ENCODE measurements around the gene MXD1. TPM values are rescaled to one million over a fixed set of nuclear protein-coding genes. Genes with fewer than 3 reads are reported as not detected.

Gene MXD1
- total and polyA plus RNA-seq, 2 donors (not counting 3 experiments of a cell fraction or from before 2014, with no cell fraction given), result 6.7 to 10.6 TPM

- no peak overlapping the region for H2AFZ ChIP-seq (ENCODE audit: low read depth, low read length)
- BruUV-seq (replicated peaks), result no TSS peak
- peaks cover 2 to 4% of the 10 kb centered on the region in 2 experiments for H3K27me3 ChIP-seq (ENCODE audit: control insufficient read depth in 2 of 2, insufficient read depth in 2 of 2, low read length in 2 of 2)
- H3K9ac ChIP-seq (replicated peaks; ENCODE audit: extremely low read depth, insufficient read depth, low read length), result no peak overlapping the region
- H3K4me3 ChIP-seq (replicated peaks in 1 of 3; ENCODE audit: insufficient read depth in 1 of 3, low read depth in 1 of 3, low read length in 3 of 3), result no peak overlapping the region
- H4K20me1 ChIP-seq (replicated peaks; ENCODE audit: control insufficient read depth, extremely low read depth, insufficient read depth, low read length), result no peaks in the 10 kb centered on the region
- intact Hi-C loops (cut with micrococcal nuclease) (no loop called here), dilution Hi-C loops (cut with MboI; ENCODE audit: extremely low pct_ligation_motif_present, low sequenced_read_pairs) (no loop called here)
- H3K4me1 ChIP-seq (ENCODE audit: control insufficient read depth, extremely low read depth, insufficient read depth, low read length), result no peaks in the 10 kb centered on the region
- CTCF ChIA-PET, result no interaction called here
- H3K36me3 ChIP-seq (ENCODE audit: control insufficient read depth in 2 of 2, extremely low read depth in 1 of 2, insufficient read depth in 2 of 2, low read length in 2 of 2), result no peaks in the 10 kb centered on the region
- POLR2A ChIA-PET, result no interaction called here
- FAIRE-seq (no peak), DNase-seq (ENCODE audit: low read depth, low spot score) (no peak)
- no peak overlapping the region for H3K27ac ChIP-seq (ENCODE audit: insufficient read depth, low read depth, low read length)
- TF ChIP-seq JUN (IDR thresholded peaks at IDR 0.05; ENCODE audit: borderline replicate concordance, insufficient read depth, insufficient read length, low read depth) (no peak), CTCF (IDR thresholded peaks at IDR 0.05; ENCODE audit: extremely low read depth in 1 of 2, insufficient read depth in 1 of 2, low read depth in 1 of 2, low read length in 2 of 2) (no peak), POLR2A (IDR thresholded peaks at IDR 0.05; ENCODE audit: low read depth, low read length) (no peak), POLR2AphosphoS5 (IDR thresholded peaks at IDR 0.05; ENCODE audit: insufficient read depth, low read depth, low read length) (no peak), EZH2 (IDR thresholded peaks at IDR 0.05; ENCODE audit: borderline replicate concordance, low read depth, low read length, severe bottlenecking) (no peak), MYC (IDR thresholded peaks at IDR 0.05; ENCODE audit: low read depth, low read length) (no peak), FOS (IDR thresholded peaks at IDR 0.05; ENCODE audit: borderline replicate concordance, insufficient read depth, low read length) (no peak), GATA2 (IDR thresholded peaks at IDR 0.05; ENCODE audit: insufficient read depth, insufficient read length, low read depth, low read length) (no peak), MAX (IDR thresholded peaks at IDR 0.05; ENCODE audit: insufficient read depth, insufficient read length) (no peak)
- no peaks in the 10 kb centered on the region for H3K9me3 ChIP-seq (replicated peaks; ENCODE audit: control insufficient read depth, insufficient read depth, low read length)
- no peaks in the 10 kb centered on the region for H3K9me1 ChIP-seq (replicated peaks; ENCODE audit: control insufficient read depth, extremely low read depth, insufficient read depth, low read length)
- no peaks in the 10 kb centered on the region for H3K79me2 ChIP-seq (ENCODE audit: control insufficient read depth, insufficient read depth, low read length)
- no peak overlapping the region for H3K4me2 ChIP-seq (ENCODE audit: insufficient read depth, low read length)
Measured at GRCh38 chr2:69973335-69973735, 58.4 kb downstream of the MXD1 start.

Data from endothelial cell of umbilical vein (primary cell).